Brain microvascular endothelial cell (primary cell): ENCODE results near the gene TIA1.
"Not testable (repeated sequence)": the region's sequence is repeated elsewhere in the genome, so short reads cannot be mapped to it uniquely, and the experiment has no call there.

Experiments
- DNase-seq: peaks from one replicate; pipeline ENCODE4 v3.0.0-alpha.2; 2020
- H3K27ac ChIP-seq: fragments of 250-450 bp; sonication (Bioruptor Pico); 2 replicates; pipeline ENCODE4 v1.5.1; 2020; ENCODE audit warnings: mild to moderate bottlenecking, moderate library complexity
- H3K27me3 ChIP-seq: fragments of 250-450 bp; sonication (Bioruptor Pico); replicated peaks from 2 replicates; pipeline ENCODE4 v1.5.1; 2020; ENCODE audit warnings: mild to moderate bottlenecking
- H3K36me3 ChIP-seq: fragments of 250-450 bp; sonication (Bioruptor Pico); replicated peaks from 2 replicates; pipeline ENCODE4 v1.5.1; 2020; ENCODE audit warnings: mild to moderate bottlenecking
- H3K4me3 ChIP-seq: 2 replicates; pipeline ENCODE4 v1.5.1; 2011; ENCODE audit warnings: low read depth, mild to moderate bottlenecking, control low read depth, low read length, moderate library complexity
- in situ Hi-C: cut with HindIII; loops from 2 replicates; pipeline ENCODE4 v1.10.0; 2017; ENCODE audit warnings: low sequenced_read_pairs, low pct_ligation_motif_present
- TF ChIP-seq, protein P1 (sequence below): IDR thresholded peaks from 2 replicates; pipeline ENCODE4 v1.5.1; 2011; ENCODE audit warnings: low read depth, mild to moderate bottlenecking, moderate library complexity, low read length, control low read depth, inconsistent platforms; ENCODE audit errors: missing control alignments

Gene TIA1, protein sequence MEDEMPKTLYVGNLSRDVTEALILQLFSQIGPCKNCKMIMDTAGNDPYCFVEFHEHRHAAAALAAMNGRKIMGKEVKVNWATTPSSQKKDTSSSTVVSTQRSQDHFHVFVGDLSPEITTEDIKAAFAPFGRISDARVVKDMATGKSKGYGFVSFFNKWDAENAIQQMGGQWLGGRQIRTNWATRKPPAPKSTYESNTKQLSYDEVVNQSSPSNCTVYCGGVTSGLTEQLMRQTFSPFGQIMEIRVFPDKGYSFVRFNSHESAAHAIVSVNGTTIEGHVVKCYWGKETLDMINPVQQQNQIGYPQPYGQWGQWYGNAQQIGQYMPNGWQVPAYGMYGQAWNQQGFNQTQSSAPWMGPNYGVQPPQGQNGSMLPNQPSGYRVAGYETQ

DNA sequence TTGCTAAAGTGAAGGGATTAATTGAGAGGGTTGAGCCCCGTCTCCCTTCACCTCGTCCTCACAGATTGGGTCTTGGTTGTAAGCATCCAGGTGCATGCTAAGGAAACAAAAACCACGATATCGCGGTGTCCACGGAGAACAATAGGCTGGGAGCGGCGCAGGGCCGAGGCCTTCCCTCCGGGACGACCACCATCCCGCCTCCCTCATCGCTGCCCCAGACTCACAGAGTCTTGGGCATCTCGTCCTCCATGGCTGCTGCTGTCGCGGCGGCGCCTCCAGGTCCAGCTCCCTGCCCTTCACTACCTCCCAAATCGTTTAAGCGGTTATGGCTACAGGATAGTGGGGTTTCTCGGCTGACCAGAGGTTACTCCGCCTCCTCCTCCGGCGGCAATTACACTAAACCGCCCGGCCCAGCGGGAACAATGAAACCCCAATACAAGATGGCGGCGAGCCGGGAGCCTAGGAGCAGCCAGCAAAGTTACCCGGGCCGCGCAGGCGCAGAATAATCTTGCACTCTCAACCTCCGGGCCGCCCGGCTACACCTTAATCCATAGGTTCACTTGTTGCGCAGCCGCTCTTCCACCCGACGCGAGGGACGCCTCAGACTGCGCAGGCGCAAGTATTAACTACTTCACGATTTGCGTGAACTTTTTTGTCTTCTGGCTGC, at the start of gene TIA1:
Gene TIA1 (minus strand): TSS at position 448 of the 667 bp plus-strand sequence. CDS start 198 bp downstream, at position 250.
- TF ChIP-seq, protein P1, sequence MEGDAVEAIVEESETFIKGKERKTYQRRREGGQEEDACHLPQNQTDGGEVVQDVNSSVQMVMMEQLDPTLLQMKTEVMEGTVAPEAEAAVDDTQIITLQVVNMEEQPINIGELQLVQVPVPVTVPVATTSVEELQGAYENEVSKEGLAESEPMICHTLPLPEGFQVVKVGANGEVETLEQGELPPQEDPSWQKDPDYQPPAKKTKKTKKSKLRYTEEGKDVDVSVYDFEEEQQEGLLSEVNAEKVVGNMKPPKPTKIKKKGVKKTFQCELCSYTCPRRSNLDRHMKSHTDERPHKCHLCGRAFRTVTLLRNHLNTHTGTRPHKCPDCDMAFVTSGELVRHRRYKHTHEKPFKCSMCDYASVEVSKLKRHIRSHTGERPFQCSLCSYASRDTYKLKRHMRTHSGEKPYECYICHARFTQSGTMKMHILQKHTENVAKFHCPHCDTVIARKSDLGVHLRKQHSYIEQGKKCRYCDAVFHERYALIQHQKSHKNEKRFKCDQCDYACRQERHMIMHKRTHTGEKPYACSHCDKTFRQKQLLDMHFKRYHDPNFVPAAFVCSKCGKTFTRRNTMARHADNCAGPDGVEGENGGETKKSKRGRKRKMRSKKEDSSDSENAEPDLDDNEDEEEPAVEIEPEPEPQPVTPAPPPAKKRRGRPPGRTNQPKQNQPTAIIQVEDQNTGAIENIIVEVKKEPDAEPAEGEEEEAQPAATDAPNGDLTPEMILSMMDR, result no peak
- H3K27ac ChIP-seq, result peak within 1 kb of the TSS; percentile 90
- H3K27me3 ChIP-seq, result no peaks in the 10 kb centered on the region
- DNase-seq, result peak; percentile 98
- no peaks in the 10 kb centered on the region for H3K36me3 ChIP-seq
- in situ Hi-C loops, result no loop called here
- peak within 1 kb of the TSS; percentile 100 for H3K4me3 ChIP-seq

DNA sequence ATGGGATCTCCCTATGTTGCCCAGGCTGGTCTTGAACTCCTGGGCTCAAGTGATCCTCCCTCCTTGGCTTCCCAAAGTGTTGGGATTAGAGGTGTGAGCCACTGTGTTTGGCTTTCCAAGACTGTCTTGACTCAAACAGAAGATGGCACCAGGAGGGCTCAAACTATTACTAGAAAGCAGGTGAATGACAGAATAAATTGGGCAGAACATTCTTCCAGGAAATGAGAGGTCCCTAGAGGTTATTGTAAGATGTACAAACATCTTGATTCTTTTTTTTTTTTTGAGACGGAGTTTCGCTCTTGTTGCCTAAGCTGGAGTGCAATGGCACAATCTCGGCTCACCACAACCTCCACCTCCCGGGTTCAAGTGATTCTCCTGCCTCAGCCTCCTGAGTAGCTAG, 49.4 kb upstream of the TIA1 start:
- H3K27ac ChIP-seq, H3K36me3 ChIP-seq, H3K4me3 ChIP-seq, DNase-seq, H3K27me3 ChIP-seq, in situ Hi-C loops: not testable (repeated sequence)

DNA sequence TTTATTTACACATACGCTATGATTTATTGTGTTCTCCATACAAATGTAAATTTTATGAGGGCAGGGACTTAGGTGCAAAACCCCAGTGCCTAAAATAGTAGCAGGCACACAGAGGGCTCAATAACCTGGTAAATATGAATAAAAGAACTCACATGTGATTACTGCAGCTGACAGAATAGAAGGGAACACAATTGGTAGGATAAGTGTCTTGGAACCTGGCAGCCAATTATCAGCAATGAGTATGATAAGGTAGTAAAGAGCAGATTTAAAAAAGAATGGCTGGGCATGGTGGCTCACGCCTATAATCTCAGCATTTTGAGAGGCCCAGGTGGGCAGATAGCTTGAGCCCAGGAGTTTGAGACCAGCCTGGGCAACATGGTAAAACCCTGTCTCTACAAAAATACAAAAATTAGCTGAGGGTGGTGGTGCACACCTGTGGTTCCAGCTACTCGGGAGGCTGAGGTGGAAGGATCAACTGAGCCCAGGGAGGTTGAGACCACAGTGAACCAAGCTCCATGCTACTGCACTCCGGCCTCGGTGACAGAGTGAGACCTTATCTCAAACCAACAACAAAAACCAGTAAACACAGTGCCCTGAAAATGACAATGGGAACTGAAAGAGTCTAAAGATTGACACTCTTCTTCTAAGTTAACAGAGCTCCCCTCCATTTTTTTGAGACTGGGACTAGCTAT, 35.2 kb upstream of the TIA1 start:
- peaks cover 72% of the 10 kb centered on the region for H3K36me3 ChIP-seq
- in situ Hi-C loops, result no loop called here
- H3K4me3 ChIP-seq, result no peak overlapping the region
- H3K27me3 ChIP-seq, result no peaks in the 10 kb centered on the region
- H3K27ac ChIP-seq, result no peak overlapping the region
- TF ChIP-seq, protein P1, result no peak
- no peak for DNase-seq

DNA sequence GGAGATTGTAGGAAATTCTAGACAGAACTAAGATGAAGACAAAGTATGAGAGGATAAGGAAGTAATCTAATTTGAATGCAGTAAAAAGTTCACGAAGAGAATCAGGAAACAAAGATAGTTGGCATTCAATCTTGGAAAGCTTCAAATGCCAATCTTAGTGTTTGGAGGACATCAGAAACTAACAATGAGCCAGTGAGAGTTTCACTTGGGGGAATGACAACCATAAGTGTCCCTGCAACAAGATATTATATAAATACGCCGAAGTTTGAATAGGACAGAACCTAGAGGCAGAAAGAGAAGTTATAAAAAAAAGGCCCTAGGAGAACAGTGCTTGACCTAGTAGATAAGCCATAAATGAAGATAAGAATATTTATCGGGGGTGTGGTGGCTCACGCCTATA, 34.0 kb upstream of the TIA1 start:
- Histone ChIP-seq H3K27me3 (no peaks in the 10 kb centered on the region), H3K36me3 (peaks cover 61% of the 10 kb centered on the region), H3K4me3 (no peak overlapping the region), H3K27ac (no peak overlapping the region)
- TF ChIP-seq, protein P1, result no peak
- in situ Hi-C loops, result no loop called here
- no peak for DNase-seq

DNA sequence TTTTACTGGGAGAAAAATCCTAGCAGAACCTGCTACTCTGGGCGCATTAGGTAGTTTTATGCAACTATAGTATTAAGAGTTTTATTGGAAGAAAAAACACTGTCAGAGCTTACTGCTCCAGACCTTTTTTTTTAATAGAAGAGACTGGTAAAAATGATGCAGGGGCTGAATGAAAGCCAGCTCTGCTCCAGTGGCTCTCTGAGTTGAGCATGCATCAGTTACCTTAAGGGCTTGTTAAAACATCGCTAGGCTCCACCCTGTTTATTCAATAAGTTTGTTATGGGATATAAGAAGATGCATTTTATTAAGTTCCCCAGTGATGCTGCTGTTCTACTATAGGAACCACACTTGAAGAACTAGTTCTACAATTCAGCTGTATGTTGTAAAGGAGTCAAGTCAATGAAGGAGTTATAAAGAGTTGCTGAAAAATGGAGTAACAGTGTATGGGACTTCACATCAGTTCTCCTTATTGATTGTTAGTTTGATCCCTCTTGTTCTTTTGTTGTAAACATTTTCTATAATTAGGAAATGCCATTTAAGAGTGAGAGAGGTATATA, 31.9 kb upstream of the TIA1 start:
- TF ChIP-seq, protein P1, result no peak
- no peak overlapping the region for H3K27ac ChIP-seq
- in situ Hi-C loops, result no loop called here
- no peaks in the 10 kb centered on the region for H3K27me3 ChIP-seq
- DNase-seq, result no peak
- H3K36me3 ChIP-seq, result peaks cover 44% of the 10 kb centered on the region
- H3K4me3 ChIP-seq, result no peak overlapping the region

DNA sequence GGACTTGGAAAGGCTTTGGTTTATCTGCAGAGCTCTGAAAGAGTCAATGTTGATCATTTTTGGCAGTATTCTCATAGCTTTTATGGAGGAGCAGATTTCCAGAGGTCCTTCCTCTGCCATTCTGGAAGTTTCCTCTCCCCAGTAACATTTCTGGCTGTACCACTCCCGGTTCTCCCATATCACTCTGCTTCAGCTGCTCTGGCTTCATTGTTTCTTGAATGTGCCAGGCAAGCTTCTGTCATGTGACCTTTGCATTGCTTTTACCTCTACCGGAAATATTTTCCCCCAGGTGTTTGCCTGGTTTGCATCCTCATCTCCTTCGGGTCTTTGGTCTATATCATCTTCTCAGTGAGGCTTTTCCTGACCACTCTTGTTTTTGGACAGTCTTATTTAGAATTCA, 21.9 kb upstream of the TIA1 start:
- Histone ChIP-seq H3K27ac (no peak overlapping the region), H3K36me3 (peaks cover 6% of the 10 kb centered on the region), H3K4me3 (no peak overlapping the region), H3K27me3 (no peaks in the 10 kb centered on the region)
- DNase-seq, result no peak
- TF ChIP-seq, protein P1, result no peak
- in situ Hi-C loops, result no loop called here

DNA sequence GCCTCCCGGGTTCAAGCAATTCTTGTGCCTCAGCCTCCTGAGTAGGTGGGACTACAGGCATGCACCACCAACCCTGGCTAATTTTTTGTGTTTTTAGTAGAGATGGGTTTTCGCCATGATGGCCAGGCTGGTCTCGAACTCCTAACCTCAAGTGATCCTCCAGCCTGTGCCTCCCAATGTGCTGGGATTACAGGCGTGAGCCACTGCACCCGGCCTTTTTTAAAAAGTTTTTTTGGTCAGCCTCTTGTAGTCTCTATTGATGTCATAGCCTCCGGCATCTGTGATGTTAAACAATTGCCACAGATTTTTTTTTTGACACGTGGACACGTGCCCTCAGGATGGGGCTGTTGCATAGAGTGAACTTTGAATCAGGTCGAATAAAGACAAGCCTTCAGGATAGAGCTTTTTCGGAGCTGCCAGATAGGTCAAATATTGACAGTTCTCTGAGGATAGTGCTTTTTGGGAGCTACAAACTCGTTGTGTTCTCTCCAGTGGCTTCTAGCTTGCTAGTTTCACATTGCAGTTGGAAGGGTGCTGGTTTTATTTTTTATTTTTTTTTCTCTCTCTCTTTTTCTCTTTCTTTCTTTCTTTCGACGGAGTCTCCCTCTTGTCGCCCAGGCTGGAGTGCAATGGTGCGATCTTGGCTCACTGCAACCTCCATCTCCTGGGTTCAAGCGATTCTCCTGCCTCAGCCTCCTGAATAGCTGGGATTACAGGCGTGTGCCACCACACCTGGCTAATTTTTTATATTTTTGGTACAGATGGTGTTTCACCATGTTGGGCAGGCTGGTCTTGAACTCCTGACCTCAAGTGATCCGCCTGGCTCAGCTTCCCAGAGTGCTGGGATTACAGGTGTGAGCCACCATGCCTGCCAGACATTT, 21.2 kb upstream of the TIA1 start:
- DNase-seq, H3K27me3 ChIP-seq, in situ Hi-C loops, H3K27ac ChIP-seq, H3K4me3 ChIP-seq, H3K36me3 ChIP-seq: not testable (repeated sequence)

DNA sequence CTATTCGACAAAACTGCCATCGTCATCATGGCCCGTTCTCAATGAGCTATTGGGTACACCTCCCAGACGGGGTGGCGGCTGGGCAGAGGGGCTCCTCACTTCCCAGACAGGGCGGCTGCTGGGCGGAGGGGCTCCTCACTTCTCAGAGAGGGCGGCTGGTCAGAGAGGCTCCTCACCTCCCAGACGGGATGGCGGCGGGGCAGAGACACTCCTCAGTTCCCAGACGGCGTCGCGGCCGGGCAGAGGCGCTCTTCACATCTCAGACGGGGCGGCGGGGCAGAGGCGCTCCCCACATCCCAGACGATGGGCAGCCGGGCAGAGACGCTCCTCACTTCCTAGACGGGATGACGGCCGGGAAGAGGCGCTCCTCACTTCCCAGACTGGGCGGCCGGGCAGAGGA, 18.5 kb upstream of the TIA1 start:
- in situ Hi-C loops, result not testable (repeated sequence)

More for the DNA sequence above, 18.5 kb upstream of the TIA1 start:
- DNase-seq, H3K27ac ChIP-seq, H3K27me3 ChIP-seq, H3K36me3 ChIP-seq, H3K4me3 ChIP-seq: not testable (repeated sequence)
